T-helper 1 cell treated with Interleukin-12 subunit alpha and Interleukin-12 subunit beta and Interleukin-4 antibody, amounts not matched to agents 30 μg/mL and 1 μg/mL, for 36 hours (primary cell): ENCODE measurements around the gene PCDHB13.
"Not testable (repeated sequence)": the region's sequence is repeated elsewhere in the genome, so short reads cannot be mapped to it uniquely, and the experiment has no call there.

ENCODE experiments used
- H3K27ac Mint-ChIP-seq: one replicate; pipeline ENCODE4 v1.8.0; 2021; ENCODE audit warnings: mild to moderate bottlenecking, mixed read lengths
- H3K27me3 Mint-ChIP-seq: one replicate; pipeline ENCODE4 v1.8.0; 2021; ENCODE audit warnings: low read depth, mixed read lengths
- H3K36me3 Mint-ChIP-seq: one replicate; pipeline ENCODE4 v1.8.0; 2021; ENCODE audit warnings: low read depth, mixed read lengths
- H3K4me1 Mint-ChIP-seq: one replicate; pipeline ENCODE4 v1.8.0; 2021; ENCODE audit warnings: low read depth, mixed read lengths
- H3K4me3 Mint-ChIP-seq: one replicate; pipeline ENCODE4 v1.8.0; 2021; ENCODE audit warnings: mild to moderate bottlenecking, moderate library complexity, mixed read lengths
- H3K9me3 Mint-ChIP-seq: one replicate; pipeline ENCODE4 v1.8.0; 2021; ENCODE audit warnings: mixed read lengths

Gene PCDHB13

DNA sequence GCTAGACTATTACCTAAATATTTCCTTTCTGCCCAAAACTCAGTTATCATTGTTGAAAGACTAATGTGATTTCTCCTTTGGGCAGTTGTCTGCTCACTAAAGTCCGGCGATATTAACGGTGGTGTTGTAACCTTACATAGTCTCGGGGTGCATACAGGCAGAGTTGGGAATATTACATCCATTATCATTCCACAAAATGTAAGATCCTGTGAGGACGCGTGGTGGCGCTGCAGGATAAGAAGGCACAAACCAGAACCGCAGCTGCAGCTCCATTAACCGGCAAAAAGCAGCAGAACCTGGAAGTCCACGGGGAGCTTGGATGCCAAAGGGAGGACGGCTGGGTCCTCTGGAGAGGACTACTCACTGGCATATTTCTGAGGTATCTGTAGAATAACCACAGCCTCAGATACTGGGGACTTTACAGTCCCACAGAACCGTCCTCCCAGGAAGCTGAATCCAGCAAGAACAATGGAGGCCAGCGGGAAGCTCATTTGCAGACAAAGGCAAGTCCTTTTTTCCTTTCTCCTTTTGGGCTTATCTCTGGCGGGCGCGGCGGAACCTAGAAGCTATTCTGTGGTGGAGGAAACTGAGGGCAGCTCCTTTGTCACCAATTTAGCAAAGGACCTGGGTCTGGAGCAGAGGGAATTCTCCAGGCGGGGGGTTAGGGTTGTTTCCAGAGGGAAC lies at the start of gene PCDHB13:
Gene PCDHB13, plus strand, starts transcription at position 264 of the 684 bp plus-strand sequence. Its CDS starts 205 bp downstream, at position 469.
- not testable (repeated sequence) for H3K36me3 Mint-ChIP-seq, H3K27me3 Mint-ChIP-seq, H3K4me1 Mint-ChIP-seq, H3K4me3 Mint-ChIP-seq, H3K27ac Mint-ChIP-seq
- H3K9me3 Mint-ChIP-seq: peaks cover 36% of the 10 kb centered on the region

DNA sequence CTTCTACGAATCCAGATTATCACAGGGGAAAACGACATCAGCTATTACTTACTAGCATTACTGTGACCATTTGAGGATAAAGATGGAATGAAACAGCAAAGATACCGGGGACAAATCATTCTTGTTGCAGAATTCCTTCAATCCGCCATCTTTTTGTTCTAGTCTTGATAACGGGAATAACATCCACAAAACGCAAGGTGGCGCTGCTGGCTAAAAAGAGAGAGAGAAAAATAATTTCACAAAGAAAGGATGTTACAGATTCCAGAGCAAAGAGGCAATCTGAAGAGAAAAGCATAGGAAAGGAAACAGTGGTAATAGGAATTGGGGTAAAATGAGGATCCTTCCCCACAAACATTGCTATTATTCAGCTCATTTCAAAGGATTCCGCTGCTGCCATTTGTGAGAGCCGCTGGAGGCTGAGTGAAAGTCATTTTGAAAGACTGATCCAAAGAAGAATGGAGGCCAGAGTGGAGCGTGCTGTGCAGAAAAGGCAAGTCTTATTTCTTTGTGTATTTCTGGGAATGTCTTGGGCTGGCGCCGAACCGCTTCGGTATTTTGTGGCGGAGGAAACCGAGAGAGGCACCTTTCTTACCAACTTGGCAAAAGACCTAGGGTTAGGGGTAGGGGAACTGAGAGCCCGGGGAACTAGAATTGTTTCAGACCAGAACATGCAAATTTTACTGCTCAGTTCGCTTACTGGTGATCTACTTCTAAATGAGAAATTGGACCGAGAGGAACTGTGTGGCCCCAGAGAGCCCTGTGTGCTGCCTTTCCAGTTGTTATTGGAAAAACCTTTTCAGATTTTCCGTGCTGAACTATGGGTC lies 41.1 kb upstream of the PCDHB13 start, which contains the start of gene PCDHB7:
Gene PCDHB7, plus strand, starts transcription at position 264 of the 824 bp plus-strand sequence. Its CDS starts 192 bp downstream, at position 456.
- no peaks in the 10 kb centered on the region for H3K27me3 Mint-ChIP-seq
- no peak within 1 kb of the TSS for H3K27ac Mint-ChIP-seq
- no peaks in the 10 kb centered on the region for H3K4me1 Mint-ChIP-seq
- H3K9me3 Mint-ChIP-seq: peaks cover 26% of the 10 kb centered on the region
- H3K36me3 Mint-ChIP-seq: no peaks in the 10 kb centered on the region
- H3K4me3 Mint-ChIP-seq: no peak within 1 kb of the TSS

DNA sequence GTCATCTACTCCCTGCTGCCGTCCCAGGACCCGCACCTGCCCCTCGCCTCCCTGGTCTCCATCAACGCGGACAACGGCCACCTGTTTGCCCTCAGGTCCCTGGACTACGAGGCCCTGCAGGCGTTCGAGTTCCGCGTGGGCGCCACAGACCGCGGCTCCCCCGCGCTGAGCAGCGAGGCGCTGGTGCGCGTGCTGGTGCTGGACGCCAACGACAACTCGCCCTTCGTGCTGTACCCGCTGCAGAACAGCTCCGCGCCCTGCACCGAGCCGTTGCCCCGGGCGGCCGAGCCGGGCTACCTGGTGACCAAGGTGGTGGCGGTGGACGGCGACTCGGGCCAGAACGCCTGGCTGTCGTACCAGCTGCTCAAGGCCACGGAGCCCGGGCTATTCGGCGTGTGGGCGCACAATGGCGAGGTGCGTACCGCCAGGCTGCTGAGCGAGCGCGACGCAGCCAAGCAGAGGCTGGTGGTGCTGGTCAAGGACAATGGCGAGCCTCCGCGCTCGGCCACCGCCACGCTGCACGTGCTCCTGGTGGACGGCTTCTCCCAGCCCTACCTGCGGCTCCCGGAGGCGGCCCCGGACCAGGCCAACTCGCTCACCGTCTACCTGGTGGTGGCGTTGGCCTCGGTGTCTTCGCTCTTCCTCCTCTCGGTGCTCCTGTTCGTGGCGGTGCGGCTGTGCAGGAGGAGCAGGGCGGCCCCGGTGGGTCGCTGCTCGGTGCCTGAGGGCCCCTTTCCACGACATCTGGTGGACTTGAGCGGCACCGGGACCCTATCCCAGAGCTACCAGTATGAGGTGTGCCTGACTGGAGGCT lies 39.2 kb upstream of the PCDHB13 start:
- not testable (repeated sequence) for H3K4me3 Mint-ChIP-seq, H3K36me3 Mint-ChIP-seq, H3K27ac Mint-ChIP-seq, H3K27me3 Mint-ChIP-seq, H3K4me1 Mint-ChIP-seq
- H3K9me3 Mint-ChIP-seq: peaks cover 19% of the 10 kb centered on the region

DNA sequence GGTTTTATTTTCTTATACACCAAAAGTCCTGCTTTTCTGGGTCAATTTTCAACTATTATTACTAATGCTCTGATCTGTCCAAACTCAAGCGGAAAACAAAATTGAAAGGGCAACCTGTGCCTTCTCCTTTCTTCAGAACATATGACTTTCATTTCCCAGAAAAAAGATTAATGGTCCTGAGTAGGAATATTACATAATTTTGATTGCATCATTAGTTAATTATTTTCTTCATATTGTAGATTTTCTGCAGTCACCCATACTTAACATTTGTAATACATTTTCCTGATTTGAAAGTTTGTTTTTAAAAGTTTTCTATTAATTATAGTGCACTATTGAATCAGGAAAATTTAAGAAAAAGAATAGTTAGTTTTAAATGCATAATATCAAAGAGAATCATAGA lies 37.8 kb upstream of the PCDHB13 start:
- no peaks in the 10 kb centered on the region for H3K27me3 Mint-ChIP-seq
- no peak overlapping the region for H3K4me3 Mint-ChIP-seq
- no peaks in the 10 kb centered on the region for H3K36me3 Mint-ChIP-seq
- H3K4me1 Mint-ChIP-seq: no peaks in the 10 kb centered on the region
- H3K27ac Mint-ChIP-seq: no peak overlapping the region
- peaks cover 26% of the 10 kb centered on the region for H3K9me3 Mint-ChIP-seq

DNA sequence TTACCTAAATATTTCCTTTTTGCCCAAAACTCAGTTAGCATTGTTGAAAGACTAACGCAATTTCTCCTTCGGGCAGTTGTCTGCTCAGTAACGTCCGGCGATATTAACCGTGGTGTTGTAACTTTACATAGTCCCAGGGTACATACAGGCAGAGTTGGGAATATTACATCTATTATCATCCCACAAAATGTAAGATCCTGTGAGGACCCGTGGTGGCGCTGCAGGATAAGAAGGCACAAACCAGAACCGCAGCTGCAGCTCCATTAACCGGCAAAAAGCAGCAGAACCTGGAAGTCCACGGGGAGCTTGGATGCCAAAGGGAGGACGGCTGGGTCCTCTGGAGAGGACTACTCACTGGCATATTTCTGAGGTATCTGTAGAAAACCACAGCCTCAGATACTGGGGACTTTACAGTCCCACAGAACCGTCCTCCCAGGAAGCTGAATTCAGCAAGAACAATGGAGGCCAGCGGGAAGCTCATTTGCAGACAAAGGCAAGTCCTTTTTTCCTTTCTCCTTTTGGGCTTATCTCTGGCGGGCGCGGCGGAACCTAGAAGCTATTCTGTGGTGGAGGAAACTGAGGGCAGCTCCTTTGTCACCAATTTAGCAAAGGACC lies 36.0 kb upstream of the PCDHB13 start, which contains the start of gene PCDHB8:
Gene PCDHB8, plus strand, starts transcription at position 214 of the 615 bp plus-strand sequence. Its CDS starts 245 bp downstream, at position 459.
- not testable (repeated sequence) for H3K27me3 Mint-ChIP-seq, H3K36me3 Mint-ChIP-seq, H3K4me1 Mint-ChIP-seq, H3K4me3 Mint-ChIP-seq, H3K27ac Mint-ChIP-seq
- H3K9me3 Mint-ChIP-seq: peaks cover 32% of the 10 kb centered on the region

DNA sequence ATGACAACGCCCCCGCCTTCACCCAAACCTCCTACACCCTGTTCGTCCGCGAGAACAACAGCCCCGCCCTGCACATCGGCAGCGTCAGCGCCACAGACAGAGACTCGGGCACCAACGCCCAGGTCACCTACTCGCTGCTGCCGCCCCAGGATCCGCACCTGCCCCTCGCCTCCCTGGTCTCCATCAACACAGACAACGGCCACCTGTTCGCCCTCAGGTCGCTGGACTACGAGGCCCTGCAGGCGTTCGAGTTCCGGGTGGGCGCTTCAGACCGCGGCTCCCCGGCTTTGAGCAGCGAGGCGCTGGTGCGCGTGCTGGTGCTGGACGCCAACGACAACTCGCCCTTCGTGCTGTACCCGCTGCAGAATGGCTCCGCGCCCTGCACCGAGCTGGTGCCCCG lies 34.3 kb upstream of the PCDHB13 start:
- not testable (repeated sequence) for H3K4me1 Mint-ChIP-seq, H3K4me3 Mint-ChIP-seq, H3K27me3 Mint-ChIP-seq, H3K36me3 Mint-ChIP-seq, H3K27ac Mint-ChIP-seq
- peaks cover 30% of the 10 kb centered on the region for H3K9me3 Mint-ChIP-seq

DNA sequence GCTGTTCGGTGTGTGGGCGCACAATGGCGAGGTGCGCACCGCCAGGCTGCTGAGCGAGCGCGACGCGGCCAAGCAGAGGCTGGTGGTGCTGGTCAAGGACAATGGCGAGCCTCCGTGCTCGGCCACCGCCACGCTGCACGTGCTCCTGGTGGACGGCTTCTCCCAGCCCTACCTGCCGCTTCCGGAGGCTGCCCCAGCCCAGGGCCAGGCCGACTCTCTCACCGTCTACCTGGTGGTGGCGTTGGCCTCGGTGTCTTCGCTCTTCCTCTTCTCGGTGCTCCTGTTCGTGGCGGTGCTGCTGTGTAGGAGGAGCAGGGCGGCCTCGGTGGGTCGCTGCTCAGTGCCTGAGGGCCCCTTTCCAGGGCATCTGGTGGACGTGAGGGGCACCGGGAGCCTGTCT lies 33.8 kb upstream of the PCDHB13 start:
- not testable (repeated sequence) for H3K27ac Mint-ChIP-seq, H3K4me1 Mint-ChIP-seq, H3K36me3 Mint-ChIP-seq, H3K27me3 Mint-ChIP-seq, H3K4me3 Mint-ChIP-seq
- peaks cover 34% of the 10 kb centered on the region for H3K9me3 Mint-ChIP-seq

DNA sequence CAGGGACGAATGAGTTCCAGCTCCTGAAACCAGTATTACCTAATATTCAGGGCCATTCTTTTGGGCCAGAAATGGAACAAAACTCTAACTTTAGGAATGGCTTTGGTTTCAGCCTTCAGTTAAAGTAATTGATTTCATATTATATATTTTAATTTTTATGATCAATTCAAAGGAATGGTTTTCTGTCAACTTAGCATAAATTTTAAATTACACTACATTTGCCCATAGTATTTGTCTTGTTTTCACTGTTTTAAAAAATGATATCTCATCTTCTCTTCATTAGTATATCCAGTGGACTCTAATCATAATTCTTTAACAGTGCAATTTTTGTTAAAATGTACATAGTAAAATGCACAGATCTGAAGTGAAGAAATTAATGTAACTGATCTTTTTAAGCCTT lies 33.4 kb upstream of the PCDHB13 start:
- H3K9me3 Mint-ChIP-seq: peaks cover 36% of the 10 kb centered on the region
- H3K4me1 Mint-ChIP-seq: no peaks in the 10 kb centered on the region
- no peaks in the 10 kb centered on the region for H3K36me3 Mint-ChIP-seq
- no peak overlapping the region for H3K4me3 Mint-ChIP-seq
- no peaks in the 10 kb centered on the region for H3K27me3 Mint-ChIP-seq
- no peak overlapping the region for H3K27ac Mint-ChIP-seq

DNA sequence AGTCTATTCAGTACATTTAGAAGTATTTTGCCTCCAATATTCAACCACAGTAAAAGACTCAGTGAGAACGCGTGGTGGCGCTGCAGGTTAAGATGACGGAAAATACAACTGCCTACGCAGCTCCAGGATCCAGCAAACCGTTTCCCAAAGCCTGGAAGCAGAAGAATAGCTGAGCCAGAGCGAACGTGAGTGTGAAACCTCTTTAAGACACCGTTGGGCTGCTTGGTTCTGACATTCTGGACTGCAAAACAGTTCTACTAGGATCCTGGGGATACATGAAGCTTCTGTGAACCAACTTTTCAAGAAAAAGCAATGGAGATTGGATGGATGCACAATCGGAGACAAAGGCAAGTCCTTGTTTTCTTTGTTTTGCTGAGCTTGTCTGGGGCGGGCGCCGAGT lies 31.5 kb upstream of the PCDHB13 start, which contains the start of gene PCDHB16:
Gene PCDHB16, plus strand, starts transcription at position 140 of the 400 bp plus-strand sequence. Its CDS starts 173 bp downstream, at position 313.
- H3K4me1 Mint-ChIP-seq: no peaks in the 10 kb centered on the region
- H3K27me3 Mint-ChIP-seq: no peaks in the 10 kb centered on the region
- no peak within 1 kb of the TSS for H3K4me3 Mint-ChIP-seq
- peaks cover 48% of the 10 kb centered on the region for H3K9me3 Mint-ChIP-seq
- H3K27ac Mint-ChIP-seq: no peak within 1 kb of the TSS
- no peaks in the 10 kb centered on the region for H3K36me3 Mint-ChIP-seq

DNA sequence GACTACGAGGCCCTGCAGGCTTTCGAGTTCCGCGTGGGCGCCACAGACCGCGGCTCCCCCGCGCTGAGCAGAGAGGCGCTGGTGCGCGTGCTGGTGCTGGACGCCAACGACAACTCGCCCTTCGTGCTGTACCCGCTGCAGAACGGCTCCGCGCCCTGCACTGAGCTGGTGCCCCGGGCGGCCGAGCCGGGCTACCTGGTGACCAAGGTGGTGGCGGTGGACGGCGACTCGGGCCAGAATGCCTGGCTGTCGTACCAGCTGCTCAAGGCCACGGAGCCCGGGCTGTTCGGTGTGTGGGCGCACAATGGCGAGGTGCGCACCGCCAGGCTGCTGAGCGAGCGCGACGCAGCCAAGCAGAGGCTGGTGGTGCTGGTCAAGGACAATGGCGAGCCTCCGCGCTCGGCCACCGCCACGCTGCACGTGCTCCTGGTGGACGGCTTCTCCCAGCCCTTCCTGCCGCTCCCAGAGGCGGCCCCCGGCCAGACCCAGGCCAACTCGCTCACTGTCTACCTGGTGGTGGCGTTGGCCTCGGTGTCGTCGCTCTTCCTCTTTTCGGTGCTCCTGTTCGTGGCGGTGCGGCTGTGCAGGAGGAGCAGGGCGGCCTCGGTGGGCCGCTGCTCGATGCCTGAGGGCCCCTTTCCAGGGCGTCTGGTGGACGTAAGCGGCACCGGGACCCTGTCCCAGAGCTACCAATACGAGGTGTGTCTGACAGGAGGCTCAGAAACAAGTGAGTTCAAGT lies 29.4 kb upstream of the PCDHB13 start:
- H3K9me3 Mint-ChIP-seq: peaks cover 56% of the 10 kb centered on the region
- H3K27me3 Mint-ChIP-seq, H3K4me3 Mint-ChIP-seq: not testable (repeated sequence)

DNA sequence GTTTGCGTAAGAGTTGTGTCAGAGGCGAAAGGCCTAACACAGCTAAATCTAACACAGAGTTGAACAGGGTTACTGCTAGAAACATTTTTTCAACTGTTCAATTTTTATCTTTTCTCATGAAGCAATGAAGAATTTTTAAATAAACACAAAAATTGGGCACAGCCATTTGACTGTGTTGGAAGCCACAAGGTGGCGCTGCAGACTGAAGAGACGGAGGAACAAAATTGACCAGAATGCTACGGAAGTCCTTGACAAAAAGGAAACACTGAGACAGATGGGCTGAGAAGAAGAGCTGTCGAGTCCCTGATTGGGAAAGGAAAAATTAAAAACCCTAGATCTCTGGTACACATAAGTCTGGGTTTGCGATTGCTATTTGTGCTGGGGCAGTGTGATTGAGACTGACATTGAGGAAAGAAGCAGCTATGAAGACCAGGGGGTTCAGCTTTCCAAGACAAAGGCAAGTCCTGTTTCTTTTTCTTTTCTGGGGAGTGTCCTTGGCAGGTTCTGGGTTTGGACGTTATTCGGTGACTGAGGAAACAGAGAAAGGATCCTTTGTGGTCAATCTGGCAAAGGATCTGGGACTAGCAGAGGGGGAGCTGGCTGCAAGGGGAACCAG lies 26.7 kb upstream of the PCDHB13 start, which contains the start of gene PCDHB9:
Gene PCDHB9, plus strand, starts transcription at position 265 of the 616 bp plus-strand sequence. Its CDS starts 158 bp downstream, at position 423.
- Mint-ChIP-seq H3K4me1 (no peaks in the 10 kb centered on the region), H3K27me3 (peaks cover 3% of the 10 kb centered on the region), H3K4me3 (no peak within 1 kb of the TSS), H3K9me3 (peaks cover 53% of the 10 kb centered on the region), H3K36me3 (peaks cover 1% of the 10 kb centered on the region), H3K27ac (no peak within 1 kb of the TSS)

More for the DNA sequence above, 29.4 kb upstream of the PCDHB13 start:
- H3K36me3 Mint-ChIP-seq, H3K4me1 Mint-ChIP-seq, H3K27ac Mint-ChIP-seq: not testable (repeated sequence)

DNA sequence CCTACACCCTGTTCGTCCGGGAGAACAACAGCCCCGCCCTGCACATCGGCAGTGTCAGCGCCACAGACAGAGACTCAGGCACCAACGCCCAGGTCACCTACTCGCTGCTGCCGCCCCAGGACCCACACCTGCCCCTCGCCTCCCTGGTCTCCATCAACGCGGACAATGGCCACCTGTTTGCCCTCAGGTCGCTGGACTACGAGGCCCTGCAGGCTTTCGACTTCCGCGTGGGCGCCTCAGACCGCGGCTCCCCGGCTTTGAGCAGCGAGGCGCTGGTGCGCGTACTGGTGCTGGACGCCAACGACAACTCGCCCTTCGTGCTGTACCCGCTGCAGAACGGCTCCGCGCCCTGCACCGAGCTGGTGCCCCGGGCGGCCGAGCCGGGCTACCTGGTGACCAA lies 25.0 kb upstream of the PCDHB13 start:
- H3K9me3 Mint-ChIP-seq: peaks cover 51% of the 10 kb centered on the region
- not testable (repeated sequence) for H3K4me3 Mint-ChIP-seq, H3K4me1 Mint-ChIP-seq

DNA sequence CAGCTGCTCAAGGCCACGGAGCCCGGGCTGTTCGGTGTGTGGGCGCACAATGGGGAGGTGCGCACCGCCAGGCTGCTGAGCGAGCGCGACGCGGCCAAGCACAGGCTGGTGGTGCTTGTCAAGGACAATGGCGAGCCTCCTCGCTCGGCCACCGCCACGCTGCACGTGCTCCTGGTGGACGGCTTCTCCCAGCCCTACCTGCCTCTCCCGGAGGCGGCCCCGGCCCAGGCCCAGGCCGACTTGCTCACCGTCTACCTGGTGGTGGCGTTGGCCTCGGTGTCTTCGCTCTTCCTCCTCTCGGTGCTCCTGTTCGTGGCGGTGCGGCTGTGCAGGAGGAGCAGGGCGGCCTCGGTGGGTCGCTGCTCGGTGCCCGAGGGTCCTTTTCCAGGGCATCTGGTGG lies 24.6 kb upstream of the PCDHB13 start:
- H3K27ac Mint-ChIP-seq, H3K4me1 Mint-ChIP-seq, H3K36me3 Mint-ChIP-seq, H3K4me3 Mint-ChIP-seq, H3K27me3 Mint-ChIP-seq: not testable (repeated sequence)
- peaks cover 51% of the 10 kb centered on the region for H3K9me3 Mint-ChIP-seq

More for the DNA sequence above, 25.0 kb upstream of the PCDHB13 start:
- not testable (repeated sequence) for H3K27me3 Mint-ChIP-seq, H3K27ac Mint-ChIP-seq, H3K36me3 Mint-ChIP-seq
